Naive thymus-derived CD4-positive, alpha-beta T cell (primary cell): Measurements from ENCODE around the gene AFG3L2. TPM values are rescaled to one million over a fixed set of nuclear protein-coding genes. Genes with fewer than 3 reads are reported as not detected.
"Not testable (repeated sequence)": the region's sequence is repeated elsewhere in the genome, so short reads cannot be mapped to it uniquely, and the experiment has no call there.

Experiments used
- ATAC-seq: fragments of 150-1000 bp; cut with Tn5 transposase; 2 replicates; pipeline ENCODE4 v1.10.0; 2021; ENCODE audit warnings: mild to moderate bottlenecking, moderate library complexity
- CTCF ChIA-PET: fragments of 350-600 bp; sonication (Branson Sonifier 250); formaldehyde crosslinking; loops from one replicate; lab custom pipeline; 2021; ENCODE audit warnings: antibody characterized with exemption; lab: Charles Lee
- POLR2A ChIA-PET: fragments of 350-600 bp; sonication (Branson Sonifier 250); formaldehyde crosslinking; loops from one replicate; lab custom pipeline; 2021; ENCODE audit warnings: antibody characterized with exemption, inconsistent platforms; lab: Charles Lee
- DNase-seq, 9 donors: peaks; one replicate each; pipeline versions ENCODE4 v3.0.0 to v3.0.0-alpha.2; 2020 to 2022; ENCODE audit warnings: mixed read lengths in 1 of 9
- H3K27ac ChIP-seq: one replicate; pipeline ENCODE4 v1.7.0; 2013; ENCODE audit warnings: mild to moderate bottlenecking, low read depth, low read length, moderate library complexity
- H3K27me3 ChIP-seq, 2 donors: one replicate each; pipeline ENCODE4 v1.7.0; 2013; ENCODE audit warnings: low read length in 2 of 2, mild to moderate bottlenecking in 2 of 2, moderate library complexity in 2 of 2; ENCODE audit not compliant: control insufficient read depth in 2 of 2, insufficient read depth in 2 of 2
- H3K36me3 ChIP-seq, 3 experiments: 1 replicate in 2 of 3; 2 replicates in 1 of 3; pipeline ENCODE4 v1.7.0; 2013; ENCODE audit warnings: low read length in 3 of 3, mild to moderate bottlenecking in 3 of 3, moderate library complexity in 1 of 3; ENCODE audit not compliant: insufficient read depth in 3 of 3, control insufficient read depth in 2 of 3
- H3K4me1 ChIP-seq, 2 donors: one replicate each; pipeline ENCODE4 v1.7.0; 2013; ENCODE audit warnings: low read length in 2 of 2, mild to moderate bottlenecking in 2 of 2, moderate library complexity in 1 of 2; ENCODE audit not compliant: control insufficient read depth in 2 of 2, insufficient read depth in 2 of 2
- H3K4me3 ChIP-seq: 2 replicates; pipeline ENCODE4 v1.7.0; 2013; ENCODE audit warnings: mild to moderate bottlenecking, low read length
- H3K9me3 ChIP-seq, 3 experiments: 1 replicate in 2 of 3; 2 replicates in 1 of 3; pipeline ENCODE4 v1.7.0; 2013; ENCODE audit warnings: low read length in 3 of 3; ENCODE audit not compliant: control insufficient read depth in 2 of 3
- H3K27ac Mint-ChIP-seq, 9 donors: one replicate each; pipeline ENCODE4 v1.8.0; 2020 to 2022; ENCODE audit warnings: mixed read lengths in 9 of 9, mild to moderate bottlenecking in 8 of 9, moderate library complexity in 5 of 9, inconsistent platforms in 2 of 9
- H3K27me3 Mint-ChIP-seq, 5 donors: one replicate each; pipeline ENCODE4 v1.8.0; 2021 to 2022; ENCODE audit warnings: mixed read lengths in 5 of 5, mild to moderate bottlenecking in 1 of 5
- H3K36me3 Mint-ChIP-seq, 5 donors: one replicate each; pipeline ENCODE4 v1.8.0; 2020 to 2022; ENCODE audit warnings: mixed read lengths in 5 of 5, mild to moderate bottlenecking in 3 of 5, inconsistent platforms in 1 of 5
- H3K4me1 Mint-ChIP-seq, 7 donors: one replicate each; pipeline ENCODE4 v1.8.0; 2020 to 2022; ENCODE audit warnings: mixed read lengths in 7 of 7, mild to moderate bottlenecking in 3 of 7, inconsistent platforms in 1 of 7
- H3K4me3 Mint-ChIP-seq, 10 donors: one replicate each; pipeline ENCODE4 v1.8.0; 2020 to 2022; ENCODE audit warnings: mild to moderate bottlenecking in 10 of 10, mixed read lengths in 10 of 10, moderate library complexity in 6 of 10, inconsistent platforms in 2 of 10
- H3K9me3 Mint-ChIP-seq, 11 donors: one replicate each; pipeline ENCODE4 v1.8.0; 2020 to 2022; ENCODE audit warnings: mixed read lengths in 11 of 11, mild to moderate bottlenecking in 4 of 11, inconsistent platforms in 1 of 11, moderate library complexity in 1 of 11
- intact Hi-C, 2 donors: fragments of 100-400 bp; cut with micrococcal nuclease; formaldehyde crosslinking; loops; one replicate each; pipeline ENCODE4 v1.15.1; 2023
- polyA plus RNA-seq, 2 donors: library from polyadenylated mRNA; unstranded; fragments of 300-500 nt; fragmentation: Illumina TruSeq; gene quantifications; one replicate each; pipeline ENCODE4 v1.2.3, GENCODE V29; 2021
- total RNA-seq, 6 experiments: library from RNA in 5 of 6; stranded (reverse) in 5 of 6; gene quantifications; 1 replicate in 5 of 6; 2 replicates in 1 of 6; pipeline ENCODE4 v1.2.3 and lab custom pipeline; 2021 to 2026

AFG3L2 gene
- total and polyA plus RNA-seq, 7 experiments from 2014 or later = 26.3 to 42.3 (median 32.0) TPM

DNA sequence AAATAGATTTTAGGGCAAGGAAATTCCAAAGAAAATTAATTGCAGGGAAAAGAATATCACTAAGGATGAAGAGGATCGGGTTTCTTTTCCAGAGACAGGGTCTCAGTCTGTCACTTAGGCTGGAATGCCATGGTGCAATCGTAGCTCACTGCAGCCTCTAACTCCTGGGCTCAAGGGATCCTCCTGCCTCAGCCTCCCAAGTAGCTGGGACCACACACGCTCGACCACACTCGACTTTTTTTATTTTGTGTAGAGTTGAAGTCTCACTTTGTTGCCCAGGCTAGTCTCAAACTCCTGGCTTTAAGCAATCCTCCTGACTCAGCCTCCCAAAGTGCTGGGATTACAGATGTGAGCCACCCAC is 1.2 kb upstream of the AFG3L2 start:
- H3K27ac Mint-ChIP-seq = peak overlapping the region in 5 of 9 donors; percentile 77 to 91 (median 86)
- CTCF ChIA-PET = not testable (repeated sequence)

GRCh38 chr18:12377556-12378197 is 650 bp upstream of the AFG3L2 start:
- H3K27me3 ChIP-seq = no peaks in the 10 kb centered on the region
- H3K9me3 ChIP-seq = no peaks in the 10 kb centered on the region
- ChIA-PET CTCF (interaction anchor here (0.7 to 1.2 kb wide), 2 partner anchors 15 to 85 kb away, joined by 3 to 4 read pairs; no protein-coding TSS in a partner anchor), POLR2A (interaction anchor here (0.8 to 2.2 kb wide), 13 partner anchors 10 to 1349 kb away, joined by 3 to 16 read pairs (median 3); partner anchors contain the start of genes CEP192, CEP76, FAM210A and PRELID3A)
- Mint-ChIP-seq H3K4me1 (peaks cover 30 to 46% (median 41%) of the 10 kb centered on the region in 7 donors), H3K27me3 (peaks cover 0 to 22% (median 0%) of the 10 kb centered on the region in 5 donors), H3K4me3 (peak overlapping the region; percentile 80 to 92 (median 89)), H3K36me3 (peaks cover 0 to 6% (median 5%) of the 10 kb centered on the region in 5 donors), H3K27ac (peak overlapping the region; percentile 77 to 91 (median 86)), H3K9me3 (no peaks in the 10 kb centered on the region)
- H3K36me3 ChIP-seq = peaks cover 0 to 6% (median 3%) of the 10 kb centered on the region in 3 experiments
- H3K27ac ChIP-seq = peak overlapping the region; percentile 97
- intact Hi-C loops = loop anchor here (1.0 to 10.0 kb wide), 18 partner anchors 30 to 1850 kb away; partner anchors contain the start of genes CEP192 (in 2 of the 2), CHMP1B (in 2 of the 2), MPPE1 (in 2 of the 2) and PRELID3A (in 2 of the 2)
- H3K4me1 ChIP-seq = peaks cover 12 to 28% of the 10 kb centered on the region in 2 donors
- DNase-seq (no peak), ATAC-seq (no peak)
- H3K4me3 ChIP-seq = peak overlapping the region; percentile 89

More for the DNA sequence above, 1.2 kb upstream of the AFG3L2 start:
- intact Hi-C loops = loop anchor here (5.0 to 10.0 kb wide), 3 partner anchors 473 to 1851 kb away; partner anchors contain the start of genes MPPE1 (in 1 of the 2) and NAPG (in 1 of the 2)
- DNase-seq, ATAC-seq, H3K27me3 ChIP-seq, H3K9me3 ChIP-seq, H3K36me3 Mint-ChIP-seq, H3K9me3 Mint-ChIP-seq, H3K27ac ChIP-seq, H3K36me3 ChIP-seq, H3K4me3 ChIP-seq: not testable (repeated sequence)
- peak overlapping the region; percentile 80 to 92 (median 89) for H3K4me3 Mint-ChIP-seq
- peaks cover 0 to 22% (median 0%) of the 10 kb centered on the region in 5 donors for H3K27me3 Mint-ChIP-seq
- POLR2A ChIA-PET = interaction anchor here (1.1 to 2.2 kb wide), 3 partner anchors 506 to 570 kb away, joined by 3 to 16 read pairs (median 10); partner anchors contain the start of genes PTPN2 and SEH1L
- peaks cover 12 to 28% of the 10 kb centered on the region in 2 donors for H3K4me1 ChIP-seq
- peaks cover 29 to 41% (median 36%) of the 10 kb centered on the region in 7 donors for H3K4me1 Mint-ChIP-seq

GRCh38 chr18:12376034-12376753 is 833 bp downstream of the AFG3L2 start:
- DNase-seq = peak in 6 of 9 donors; percentile 3 to 26 (median 9)

GRCh38 chr18:12374401-12374800 is 2.6 kb downstream of the AFG3L2 start:
- intact Hi-C loops = loop anchor here in 1 of 2 donors (10.0 kb wide), 2 partner anchors 470 to 760 kb away; partner anchors contain the start of gene MPPE1
- no peaks in the 10 kb centered on the region for H3K9me3 Mint-ChIP-seq
- H3K36me3 Mint-ChIP-seq = peaks cover 0 to 13% (median 6%) of the 10 kb centered on the region in 5 donors
- peaks cover 0 to 6% (median 3%) of the 10 kb centered on the region in 3 experiments for H3K36me3 ChIP-seq
- H3K4me1 Mint-ChIP-seq = peaks cover 37 to 62% (median 54%) of the 10 kb centered on the region in 7 donors
- peaks cover 20 to 28% of the 10 kb centered on the region in 2 donors for H3K4me1 ChIP-seq
- peak overlapping the region in 3 of 9 donors; percentile 1 to 18 (median 6) for H3K27ac Mint-ChIP-seq
- H3K27me3 ChIP-seq = no peaks in the 10 kb centered on the region
- H3K27me3 Mint-ChIP-seq = peaks cover 0 to 16% (median 0%) of the 10 kb centered on the region in 5 donors
- ChIA-PET POLR2A (no interaction called here), CTCF (no interaction called here)
- no peak overlapping the region for H3K27ac ChIP-seq
- ATAC-seq (no peak), DNase-seq (no peak)
- no peaks in the 10 kb centered on the region for H3K9me3 ChIP-seq
- H3K4me3 Mint-ChIP-seq = peak overlapping the region; percentile 51 to 92 (median 75)
- no peak overlapping the region for H3K4me3 ChIP-seq

More at GRCh38 chr18:12376034-12376753, 833 bp downstream of the AFG3L2 start:
- ATAC-seq = no peak
- Mint-ChIP-seq H3K27me3 (peaks cover 0 to 22% (median 0%) of the 10 kb centered on the region in 5 donors), H3K9me3 (no peaks in the 10 kb centered on the region), H3K4me3 (peak overlapping the region; percentile 85 to 93 (median 91)), H3K4me1 (peaks cover 37 to 59% (median 53%) of the 10 kb centered on the region in 7 donors), H3K27ac (peak overlapping the region; percentile 61 to 95 (median 90)), H3K36me3 (peaks cover 0 to 9% (median 5%) of the 10 kb centered on the region in 5 donors)
- POLR2A ChIA-PET = interaction anchor here (0.6 to 2.2 kb wide), 8 partner anchors 9 to 1351 kb away, joined by 3 to 16 read pairs (median 4); partner anchors contain the start of genes CEP76, FAM210A, PSMG2 and PTPN2
- intact Hi-C loops = loop anchor here (2.0 to 10.0 kb wide), 6 partner anchors 67 to 1849 kb away; partner anchors contain the start of genes MPPE1 (in 2 of the 2), CHMP1B (in 1 of the 2), NAPG (in 1 of the 2) and TUBB6 (in 1 of the 2)
- peaks cover 20 to 28% of the 10 kb centered on the region in 2 donors for H3K4me1 ChIP-seq
- H3K4me3 ChIP-seq = peak overlapping the region; percentile 93
- CTCF ChIA-PET = interaction anchor here (1.2 kb wide), 1 partner anchor 16 kb away, joined by 4 read pairs; no protein-coding TSS in a partner anchor
- no peaks in the 10 kb centered on the region for H3K27me3 ChIP-seq
- H3K36me3 ChIP-seq = peaks cover 0 to 6% (median 3%) of the 10 kb centered on the region in 3 experiments
- no peaks in the 10 kb centered on the region for H3K9me3 ChIP-seq
- peak overlapping the region; percentile 97 for H3K27ac ChIP-seq

DNA sequence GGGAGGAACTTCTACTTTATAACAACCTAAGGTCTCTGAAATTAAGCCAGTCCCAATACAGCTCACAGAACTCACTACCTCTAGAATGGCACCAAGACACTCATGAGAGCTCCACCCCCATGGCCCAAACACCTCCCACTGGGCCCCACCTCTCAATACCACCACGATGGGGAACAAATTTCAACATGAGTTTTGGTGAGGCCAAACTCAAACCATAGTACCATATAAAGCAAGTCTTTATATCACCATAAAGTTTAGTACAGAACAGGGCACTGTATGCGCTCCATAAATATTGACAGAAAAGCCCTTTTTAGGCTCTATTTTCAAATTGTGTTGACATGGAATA is 3.3 kb downstream of the AFG3L2 start:
- H3K27ac ChIP-seq = no peak overlapping the region
- no peak for ATAC-seq
- H3K4me3 ChIP-seq = no peak overlapping the region
- H3K27me3 Mint-ChIP-seq = peaks cover 0 to 9% (median 0%) of the 10 kb centered on the region in 5 donors
- H3K4me3 Mint-ChIP-seq = peak overlapping the region in 7 of 10 donors; percentile 8 to 92 (median 77)
- H3K4me1 ChIP-seq = peaks cover 20 to 28% of the 10 kb centered on the region in 2 donors
- ChIA-PET CTCF (no interaction called here), POLR2A (no interaction called here)
- H3K9me3 Mint-ChIP-seq = no peaks in the 10 kb centered on the region
- H3K36me3 ChIP-seq = peaks cover 3 to 12% (median 3%) of the 10 kb centered on the region in 3 experiments
- no peak for DNase-seq
- no peaks in the 10 kb centered on the region for H3K27me3 ChIP-seq
- peaks cover 0 to 17% (median 6%) of the 10 kb centered on the region in 5 donors for H3K36me3 Mint-ChIP-seq
- peaks cover 37 to 62% (median 54%) of the 10 kb centered on the region in 7 donors for H3K4me1 Mint-ChIP-seq
- intact Hi-C loops = loop anchor here in 1 of 2 donors (10.0 kb wide), 2 partner anchors 469 to 761 kb away; partner anchors contain the start of gene MPPE1
- H3K27ac Mint-ChIP-seq = no peak overlapping the region
- no peaks in the 10 kb centered on the region for H3K9me3 ChIP-seq
